GM12873 (cell line): Measurements from ENCODE around the gene STIMATE.

Experiments used
- TF ChIP-seq, protein P1 (sequence below): IDR thresholded peaks from 2 replicates; pipeline ENCODE4 v1.5.1; 2012; ENCODE audit warnings: low read depth, mild to moderate bottlenecking, moderate library complexity, low read length, control low read depth; ENCODE audit not compliant: insufficient read depth; ENCODE audit errors: missing control alignments

Gene STIMATE

DNA sequence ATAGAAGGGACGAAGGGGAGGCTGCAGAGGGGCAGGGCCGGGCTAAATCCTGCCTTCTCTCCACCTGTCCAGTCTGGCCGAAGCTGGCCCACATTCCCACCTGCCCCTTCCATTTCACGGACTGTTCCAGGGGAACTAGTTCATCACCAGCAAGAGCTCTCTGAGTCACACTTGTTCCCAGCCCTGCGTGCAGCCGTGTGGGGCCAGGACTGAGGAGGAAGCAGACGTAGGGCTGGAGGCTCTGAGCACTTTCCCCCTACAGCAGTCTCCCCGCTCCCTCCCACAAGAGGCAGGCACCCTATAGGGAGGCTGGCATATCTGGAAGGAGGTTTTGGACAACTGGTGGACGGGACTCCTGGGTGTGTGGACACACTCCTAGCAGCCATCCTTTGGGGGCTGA is 69.9 kb downstream of the STIMATE start:
- TF ChIP-seq, protein P1, sequence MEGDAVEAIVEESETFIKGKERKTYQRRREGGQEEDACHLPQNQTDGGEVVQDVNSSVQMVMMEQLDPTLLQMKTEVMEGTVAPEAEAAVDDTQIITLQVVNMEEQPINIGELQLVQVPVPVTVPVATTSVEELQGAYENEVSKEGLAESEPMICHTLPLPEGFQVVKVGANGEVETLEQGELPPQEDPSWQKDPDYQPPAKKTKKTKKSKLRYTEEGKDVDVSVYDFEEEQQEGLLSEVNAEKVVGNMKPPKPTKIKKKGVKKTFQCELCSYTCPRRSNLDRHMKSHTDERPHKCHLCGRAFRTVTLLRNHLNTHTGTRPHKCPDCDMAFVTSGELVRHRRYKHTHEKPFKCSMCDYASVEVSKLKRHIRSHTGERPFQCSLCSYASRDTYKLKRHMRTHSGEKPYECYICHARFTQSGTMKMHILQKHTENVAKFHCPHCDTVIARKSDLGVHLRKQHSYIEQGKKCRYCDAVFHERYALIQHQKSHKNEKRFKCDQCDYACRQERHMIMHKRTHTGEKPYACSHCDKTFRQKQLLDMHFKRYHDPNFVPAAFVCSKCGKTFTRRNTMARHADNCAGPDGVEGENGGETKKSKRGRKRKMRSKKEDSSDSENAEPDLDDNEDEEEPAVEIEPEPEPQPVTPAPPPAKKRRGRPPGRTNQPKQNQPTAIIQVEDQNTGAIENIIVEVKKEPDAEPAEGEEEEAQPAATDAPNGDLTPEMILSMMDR, result no peak

DNA sequence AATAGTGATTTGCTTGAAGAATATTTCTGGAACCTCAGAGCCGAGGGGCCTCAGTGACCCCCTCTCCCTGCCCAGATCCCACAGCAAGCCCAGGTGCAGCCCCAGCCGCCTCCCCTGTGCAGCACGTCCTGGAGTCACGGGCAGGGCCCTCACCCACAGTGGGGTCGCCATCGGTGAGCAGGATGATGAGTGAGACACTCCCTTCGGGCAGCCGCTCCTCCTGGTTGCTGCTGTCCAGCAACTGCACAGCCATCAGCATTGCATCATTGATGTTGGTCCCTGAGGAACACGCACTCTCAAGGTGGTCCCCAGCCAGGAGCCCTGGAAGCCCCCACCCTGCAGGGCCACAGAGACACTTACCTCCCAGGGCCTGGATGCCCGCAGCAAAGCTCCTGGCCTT is 73.3 kb downstream of the STIMATE start:
- TF ChIP-seq, protein P1, result no peak

DNA sequence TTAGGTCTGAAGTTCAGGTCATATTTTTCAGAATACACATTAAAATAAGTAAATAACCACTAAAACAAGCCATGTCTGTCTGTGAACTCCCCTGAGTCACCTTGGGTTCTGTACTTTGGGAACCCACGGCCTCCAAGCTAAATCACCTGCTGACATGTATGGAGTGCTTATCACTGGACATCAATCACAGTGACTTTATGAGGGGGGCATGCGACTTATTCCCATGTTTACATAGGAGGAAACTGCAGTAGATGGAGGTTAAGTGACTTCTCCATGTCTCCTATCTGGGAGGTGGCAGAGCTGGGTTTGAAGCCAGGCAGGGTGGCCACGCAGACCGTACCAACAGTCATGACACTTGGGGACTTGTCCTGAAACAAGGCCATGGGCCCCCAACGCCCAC is 75.0 kb downstream of the STIMATE start:
- TF ChIP-seq, protein P1, result no peak

DNA sequence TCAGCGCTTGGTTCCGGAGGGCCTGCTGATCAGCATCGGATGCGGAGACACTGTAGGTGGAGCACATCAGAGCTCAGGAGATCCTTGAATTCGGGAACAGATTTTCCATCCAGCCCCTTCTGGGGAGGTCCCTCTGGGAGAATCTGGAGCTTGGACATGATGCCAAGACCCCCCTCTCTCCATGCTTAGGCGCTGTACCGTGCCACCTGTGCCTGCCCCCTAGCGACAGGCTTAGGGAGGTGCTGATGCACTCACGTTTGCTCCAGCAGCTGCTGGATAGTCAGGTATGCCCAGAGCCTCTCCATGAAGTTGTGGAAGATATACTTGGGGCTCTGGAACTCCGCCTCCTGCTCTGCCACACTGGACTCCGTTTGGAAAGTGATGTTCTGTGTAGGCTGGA is 76.6 kb downstream of the STIMATE start:
- TF ChIP-seq, protein P1, result peak; percentile 92

DNA sequence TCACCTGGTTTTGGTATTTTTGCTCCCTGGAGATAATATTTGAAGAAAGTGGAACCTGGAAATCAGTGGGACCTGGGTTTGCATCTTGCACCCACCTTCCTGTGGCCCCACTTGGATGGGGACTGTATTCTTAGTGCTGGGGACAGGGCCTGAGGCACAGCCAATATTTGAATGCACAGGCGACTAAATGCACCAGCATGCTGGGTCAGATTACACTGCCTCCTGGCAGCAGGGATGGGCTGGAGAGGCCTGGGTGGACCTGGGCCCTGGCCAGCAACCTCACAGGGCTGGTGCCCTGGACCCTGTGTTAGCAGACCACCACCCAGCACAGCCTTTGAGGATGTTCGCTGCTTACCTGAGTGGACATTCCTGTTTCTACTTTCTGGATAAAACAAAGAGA is 77.4 kb downstream of the STIMATE start:
- TF ChIP-seq, protein P1, result no peak

DNA sequence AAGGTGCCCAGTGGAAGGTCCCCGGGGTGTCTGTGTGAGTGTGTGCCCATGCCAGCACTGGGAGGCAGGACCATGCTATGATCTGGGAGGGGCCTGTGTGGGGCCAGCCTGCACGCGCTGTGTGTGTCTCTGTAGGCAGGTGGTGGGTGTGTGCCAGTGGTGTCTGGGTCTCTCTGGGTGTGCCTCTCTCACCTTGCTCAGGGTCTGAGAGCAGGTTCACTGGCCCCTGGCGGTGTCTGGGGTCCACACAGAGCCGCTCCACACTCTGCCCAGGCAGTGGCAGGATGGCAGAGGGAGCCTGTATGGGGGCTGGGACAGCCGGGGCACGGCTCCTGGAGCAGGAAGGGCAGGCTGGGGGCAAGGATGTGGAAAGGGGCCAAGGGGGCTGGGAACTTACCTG is 79.5 kb downstream of the STIMATE start:
- TF ChIP-seq, protein P1, result no peak

DNA sequence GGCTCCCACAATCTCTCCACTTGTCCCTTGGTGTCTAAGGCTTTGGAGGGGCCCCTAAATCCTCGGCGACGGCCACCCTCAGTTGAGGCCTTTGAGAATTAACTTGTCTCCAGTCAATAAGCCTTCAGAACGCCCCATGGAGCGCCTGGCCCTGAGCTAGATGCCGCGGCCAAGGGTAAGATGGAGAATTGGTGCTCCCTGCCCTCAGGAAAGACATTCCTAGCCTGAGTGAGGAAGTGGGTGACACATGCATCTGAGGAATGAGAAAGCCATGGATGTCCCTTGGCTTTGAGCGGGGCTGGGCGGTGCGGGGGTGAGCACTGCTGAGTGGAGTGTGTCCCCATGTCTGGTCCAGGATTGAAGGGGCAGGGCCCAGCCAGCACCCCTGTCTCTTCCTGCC is 80.1 kb downstream of the STIMATE start:
- TF ChIP-seq, protein P1, result no peak

DNA sequence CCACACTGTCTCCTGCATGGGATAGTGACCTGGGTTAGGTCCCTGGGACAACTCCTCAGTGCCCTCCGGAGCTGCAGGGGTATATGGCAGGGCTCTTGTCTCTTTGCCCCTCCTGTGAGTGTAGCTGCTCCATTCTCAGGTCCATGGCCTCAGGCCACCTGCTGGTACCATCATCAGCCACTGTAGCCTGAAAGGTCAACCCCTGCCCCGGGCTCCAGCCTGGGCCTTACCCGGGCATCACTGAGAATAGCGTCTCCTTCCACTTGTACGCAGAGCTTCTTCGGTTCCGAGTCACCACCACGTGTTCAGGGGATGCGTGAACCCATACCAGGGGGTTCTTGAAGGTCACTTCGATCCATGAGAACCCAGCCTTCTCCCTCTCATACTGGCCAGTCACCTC is 80.7 kb downstream of the STIMATE start:
- TF ChIP-seq, protein P1, result no peak
